Measurements from ENCODE around the gene CARTPT. TPM values are rescaled to one million over a fixed set of nuclear protein-coding genes. Genes with fewer than 3 reads are reported as not detected.

CARTPT gene
- total and polyA plus RNA-seq, 8 donors = not detected

DNA sequence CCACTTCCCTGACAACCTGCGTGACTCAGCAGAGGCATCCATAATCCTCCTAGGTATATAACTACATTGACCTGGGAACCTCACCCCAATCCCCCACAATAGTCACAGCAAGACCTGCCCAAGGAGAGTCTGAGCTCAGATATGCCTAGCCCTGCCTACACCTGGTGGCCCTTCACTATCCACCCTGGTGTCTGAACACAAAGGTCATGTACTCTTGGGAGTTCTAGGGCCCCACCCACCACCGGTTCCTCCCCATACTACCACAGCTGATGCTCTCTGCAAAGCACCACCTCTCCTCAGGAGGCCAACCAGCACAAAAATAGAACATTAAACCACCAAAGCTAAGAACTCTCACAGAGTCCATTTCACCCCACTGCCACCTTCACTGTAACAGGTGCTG lies 34.8 kb upstream of the CARTPT start:
- H3K9me3 ChIP-seq = peaks cover 0 to 9% of the 10 kb centered on the region in 2 donors
- ATAC-seq (no peak), DNase-seq (no peak)
- H3K27ac ChIP-seq = no peak overlapping the region
- no peaks in the 10 kb centered on the region for H3K36me3 ChIP-seq
- TF ChIP-seq, protein P1, sequence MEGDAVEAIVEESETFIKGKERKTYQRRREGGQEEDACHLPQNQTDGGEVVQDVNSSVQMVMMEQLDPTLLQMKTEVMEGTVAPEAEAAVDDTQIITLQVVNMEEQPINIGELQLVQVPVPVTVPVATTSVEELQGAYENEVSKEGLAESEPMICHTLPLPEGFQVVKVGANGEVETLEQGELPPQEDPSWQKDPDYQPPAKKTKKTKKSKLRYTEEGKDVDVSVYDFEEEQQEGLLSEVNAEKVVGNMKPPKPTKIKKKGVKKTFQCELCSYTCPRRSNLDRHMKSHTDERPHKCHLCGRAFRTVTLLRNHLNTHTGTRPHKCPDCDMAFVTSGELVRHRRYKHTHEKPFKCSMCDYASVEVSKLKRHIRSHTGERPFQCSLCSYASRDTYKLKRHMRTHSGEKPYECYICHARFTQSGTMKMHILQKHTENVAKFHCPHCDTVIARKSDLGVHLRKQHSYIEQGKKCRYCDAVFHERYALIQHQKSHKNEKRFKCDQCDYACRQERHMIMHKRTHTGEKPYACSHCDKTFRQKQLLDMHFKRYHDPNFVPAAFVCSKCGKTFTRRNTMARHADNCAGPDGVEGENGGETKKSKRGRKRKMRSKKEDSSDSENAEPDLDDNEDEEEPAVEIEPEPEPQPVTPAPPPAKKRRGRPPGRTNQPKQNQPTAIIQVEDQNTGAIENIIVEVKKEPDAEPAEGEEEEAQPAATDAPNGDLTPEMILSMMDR (IDR thresholded peaks at IDR 0.05) = no peak
- intact Hi-C loops (cut with DNase I) = no loop called here
- no peaks in the 10 kb centered on the region for H3K4me1 ChIP-seq
- no peaks in the 10 kb centered on the region for H3K27me3 ChIP-seq
- H3K4me3 ChIP-seq = no peak overlapping the region

DNA sequence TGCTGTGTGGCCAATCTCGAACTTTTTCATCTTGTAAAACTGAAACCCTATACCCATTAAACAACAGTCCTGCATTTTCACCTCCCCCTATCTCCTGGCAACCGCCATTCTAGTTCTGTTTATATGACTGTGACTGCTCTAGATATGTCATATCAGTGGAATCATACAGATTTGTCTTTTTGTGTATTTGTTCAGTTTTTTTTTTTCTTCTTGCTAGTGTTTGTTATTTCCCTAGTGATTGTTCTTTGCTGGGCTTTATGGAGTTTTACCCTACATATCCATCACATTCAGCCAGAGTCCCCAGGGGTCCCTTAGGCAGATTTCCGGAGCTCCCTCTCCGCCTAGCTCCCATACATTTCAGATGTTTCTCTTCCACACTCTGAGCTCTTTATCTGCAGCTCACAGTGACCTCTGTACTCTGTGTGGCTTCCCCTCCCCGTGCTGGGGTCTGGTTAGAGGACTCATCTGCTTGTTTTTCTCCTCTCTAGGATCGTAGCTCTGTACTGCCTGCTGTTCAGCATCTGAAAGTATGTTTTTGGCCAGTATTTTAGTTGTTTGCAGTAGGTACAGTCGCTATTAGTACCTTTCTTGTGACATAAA lies 25.1 kb upstream of the CARTPT start:
- Histone ChIP-seq H3K4me3 (no peak overlapping the region), H3K4me1 (no peaks in the 10 kb centered on the region), H3K36me3 (no peaks in the 10 kb centered on the region), H3K27me3 (no peaks in the 10 kb centered on the region), H3K9me3 (no peaks in the 10 kb centered on the region), H3K27ac (no peak overlapping the region)
- intact Hi-C loops (cut with DNase I) = no loop called here
- ATAC-seq (no peak), DNase-seq (peak in 2 of 4 donors; percentile 4 to 10)
- TF ChIP-seq, protein P1 (IDR thresholded peaks at IDR 0.05) = no peak

DNA sequence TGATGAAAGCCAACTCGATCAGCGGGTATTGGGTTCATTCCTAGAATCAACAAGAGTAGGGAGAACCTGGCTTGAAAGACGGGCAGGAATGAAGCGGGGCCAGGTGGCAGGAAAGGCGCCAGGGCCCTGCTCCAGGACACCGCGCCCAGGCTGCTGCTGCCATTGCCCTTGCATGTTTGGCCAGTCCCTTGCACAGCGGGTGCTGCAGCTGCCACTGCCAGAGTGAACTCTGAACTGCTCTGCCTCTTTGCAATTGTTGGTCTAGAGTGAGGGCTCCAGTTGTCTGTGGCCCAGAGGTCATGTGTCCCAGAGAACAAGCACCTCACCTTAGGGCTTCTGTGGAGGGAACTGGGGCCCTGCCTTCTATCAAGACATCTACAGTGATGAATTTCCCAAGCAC lies 24.0 kb upstream of the CARTPT start:
- ATAC-seq = no peak
- H3K27ac ChIP-seq = no peak overlapping the region
- TF ChIP-seq, protein P1 (IDR thresholded peaks at IDR 0.05) = no peak

DNA sequence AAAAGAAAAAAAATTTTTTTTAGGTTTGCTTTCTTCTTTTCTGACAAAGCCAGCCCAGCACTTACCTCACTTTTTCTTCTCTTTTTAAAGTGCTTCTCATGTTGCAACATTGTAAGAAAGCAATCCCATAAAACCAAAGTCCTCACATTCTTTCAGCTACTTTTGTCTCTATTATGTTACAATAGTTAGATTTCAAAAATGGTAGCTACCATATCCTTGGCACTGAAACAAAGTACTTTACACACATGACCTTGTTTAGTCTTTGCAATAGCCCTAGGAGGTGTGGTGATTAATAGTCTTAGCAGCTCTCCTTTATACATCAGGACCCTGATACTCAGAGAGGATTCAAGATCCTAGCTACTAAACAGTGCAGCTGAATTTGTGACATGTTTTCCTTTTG lies 23.5 kb upstream of the CARTPT start:
- Histone ChIP-seq H3K4me3 (no peak overlapping the region), H3K36me3 (no peaks in the 10 kb centered on the region), H3K27ac (no peak overlapping the region), H3K9me3 (no peaks in the 10 kb centered on the region), H3K27me3 (no peaks in the 10 kb centered on the region), H3K4me1 (no peaks in the 10 kb centered on the region)
- no peak for ATAC-seq
- intact Hi-C loops (cut with DNase I) = no loop called here
- TF ChIP-seq, protein P1 (IDR thresholded peaks at IDR 0.05) = no peak
- DNase-seq = no peak

More for the DNA sequence above, 24.0 kb upstream of the CARTPT start:
- no peak overlapping the region for H3K4me3 ChIP-seq
- intact Hi-C loops (cut with DNase I) = no loop called here
- H3K4me1 ChIP-seq = no peaks in the 10 kb centered on the region
- DNase-seq = peak in 1 of 4 donors; percentile 68
- no peaks in the 10 kb centered on the region for H3K36me3 ChIP-seq
- H3K9me3 ChIP-seq = no peaks in the 10 kb centered on the region
- no peaks in the 10 kb centered on the region for H3K27me3 ChIP-seq

DNA sequence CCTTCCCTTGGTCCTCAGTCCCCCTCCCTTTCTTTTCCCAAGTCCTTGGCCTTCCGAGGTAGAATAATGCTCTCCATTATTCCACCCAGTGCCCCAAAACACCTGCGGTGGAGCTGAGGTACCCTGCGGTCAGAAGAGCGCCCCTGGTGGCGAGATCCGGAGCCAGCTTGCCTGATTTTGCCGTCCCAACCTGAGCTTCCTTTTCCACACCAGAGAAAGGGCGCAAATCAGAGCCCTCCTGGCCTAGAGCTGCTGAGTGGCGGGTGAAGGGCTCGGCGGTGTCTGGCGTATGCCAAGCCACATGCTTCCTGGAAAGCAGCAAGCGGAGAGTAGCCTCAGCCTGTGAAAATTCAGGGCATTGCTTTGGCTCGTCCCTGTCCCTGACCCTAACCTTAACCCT lies 21.1 kb upstream of the CARTPT start:
- TF ChIP-seq, protein P1 (IDR thresholded peaks at IDR 0.05) = no peak
- Histone ChIP-seq H3K27ac (no peak overlapping the region), H3K4me1 (no peaks in the 10 kb centered on the region), H3K36me3 (no peaks in the 10 kb centered on the region), H3K9me3 (no peaks in the 10 kb centered on the region), H3K27me3 (no peaks in the 10 kb centered on the region), H3K4me3 (no peak overlapping the region)
- no peak for DNase-seq
- no peak for ATAC-seq
- intact Hi-C loops (cut with DNase I) = no loop called here

Measured in left lung (tissue), 10 donors.